Keratinocyte (primary cell): ENCODE data around the gene UCK2. TPM values are rescaled to one million over a fixed set of nuclear protein-coding genes. Genes with fewer than 3 reads are reported as not detected.

Experiments
- DNase-seq: peaks from one replicate; pipeline ENCODE4 v3.0.0-alpha.2; 2011; ENCODE audit warnings: low read depth, missing footprints, low spot score
- FAIRE-seq: peaks from 2 replicates; lab custom pipeline; 2011; peaks lifted over from hg19 to GRCh38; lab: Jason Lieb, UNC
- H2AFZ ChIP-seq: 2 replicates; pipeline ENCODE4 v1.6.0; 2012; ENCODE audit warnings: low read length, control low read depth, inconsistent platforms; ENCODE audit not compliant: control insufficient read depth
- H3K27ac ChIP-seq: 2 replicates; pipeline ENCODE4 v1.5.1; 2011; ENCODE audit warnings: low read length; ENCODE audit not compliant: control insufficient read depth, insufficient read depth
- H3K27me3 ChIP-seq: 3 replicates; pipeline ENCODE4 v1.6.0; 2011; ENCODE audit warnings: low read length; ENCODE audit not compliant: control insufficient read depth, insufficient read depth; ENCODE audit errors: extremely low read depth
- H3K36me3 ChIP-seq, 2 experiments: 2 replicates in 1 of 2; 3 replicates in 1 of 2; pipeline ENCODE4 v1.5.1; 2011; ENCODE audit warnings: low read length in 2 of 2, mild to moderate bottlenecking in 1 of 2; ENCODE audit not compliant: control insufficient read depth in 2 of 2, insufficient read depth in 2 of 2; ENCODE audit errors: extremely low read depth in 1 of 2
- H3K4me1 ChIP-seq: 3 replicates; pipeline ENCODE4 v1.5.1; 2011; ENCODE audit warnings: low read length; ENCODE audit not compliant: control insufficient read depth, insufficient read depth; ENCODE audit errors: extremely low read depth
- H3K4me2 ChIP-seq: 3 replicates; pipeline ENCODE4 v1.6.0; 2011; ENCODE audit warnings: low read depth, low read length; ENCODE audit not compliant: control insufficient read depth, insufficient read depth; ENCODE audit errors: extremely low read depth
- H3K4me3 ChIP-seq, 3 experiments: fragments of 200-600 bp in 1 of 3; sonication (generic) in 1 of 3; 2 replicates in 2 of 3; 3 replicates in 1 of 3; pipeline ENCODE4 v1.5.1; 2011 to 2016; ENCODE audit warnings: low read length in 3 of 3, mild to moderate bottlenecking in 3 of 3, control low read depth in 2 of 3, inconsistent platforms in 1 of 3, low read depth in 1 of 3, mixed read lengths in 1 of 3, mixed run types in 1 of 3, moderate library complexity in 1 of 3; ENCODE audit not compliant: control insufficient read depth in 2 of 3, insufficient read depth in 2 of 3; ENCODE audit errors: extremely low read depth in 1 of 3
- H3K79me2 ChIP-seq: 2 replicates; pipeline ENCODE4 v1.6.0; 2012; ENCODE audit warnings: low read length; ENCODE audit not compliant: control insufficient read depth, insufficient read depth
- H3K9ac ChIP-seq: 3 replicates; pipeline ENCODE4 v1.6.0; 2011; ENCODE audit warnings: low read length; ENCODE audit not compliant: control insufficient read depth, insufficient read depth; ENCODE audit errors: extremely low read depth
- H3K9me1 ChIP-seq: 3 replicates; pipeline ENCODE4 v1.6.0; 2011; ENCODE audit warnings: low read length; ENCODE audit not compliant: control insufficient read depth, insufficient read depth; ENCODE audit errors: extremely low read depth
- H3K9me3 ChIP-seq: 2 replicates; pipeline ENCODE4 v1.5.1; 2012; ENCODE audit warnings: low read depth, low read length; ENCODE audit not compliant: control insufficient read depth
- H4K20me1 ChIP-seq: 3 replicates; pipeline ENCODE4 v1.6.0; 2011; ENCODE audit warnings: low read length; ENCODE audit not compliant: control insufficient read depth, insufficient read depth; ENCODE audit errors: extremely low read depth
- EZH2 ChIP-seq: IDR thresholded peaks from one replicate; pipeline ENCODE4 v1.6.1; 2012; ENCODE audit warnings: inconsistent platforms, mild to moderate bottlenecking, low read length, moderate library complexity
- dilution Hi-C: fragments of 300-500 bp; cut with MboI; formaldehyde crosslinking; loops from one replicate; pipeline ENCODE4 v1.7.0; 2020; ENCODE audit warnings: low sequenced_read_pairs; ENCODE audit not compliant: extremely low pct_ligation_motif_present
- polyA plus RNA-seq, 5 experiments: library from polyadenylated mRNA; depleted of rRNA in 3 of 5; stranded (reverse) in 3 of 5; stranded (forward) in 1 of 5; unstranded in 1 of 5; fragments of >200 nt; gene quantifications; 1 replicate in 1 of 5; 2 replicates in 3 of 5; 3 replicates in 1 of 5; pipeline versions ENCODE4 v1.2.1 to v1.2.3, GENCODE V29; 2011 to 2012; ENCODE audit warnings: missing spikeins in 2 of 5, low read depth in 1 of 5, low replicate concordance in 1 of 5
- TF ChIP-seq, protein P1 (sequence below), 3 experiments: IDR thresholded peaks in 1 of 3; conservative IDR thresholded peaks in 1 of 3; optimal IDR thresholded peaks in 1 of 3; 2 replicates in 2 of 3; 3 replicates in 1 of 3; pipeline versions ENCODE3 to v1.5.1; 2011; ENCODE audit warnings: low read length in 3 of 3, mild to moderate bottlenecking in 3 of 3, moderate library complexity in 2 of 3, control low read depth in 1 of 3, inconsistent platforms in 1 of 3; ENCODE audit not compliant: insufficient read depth in 2 of 3; ENCODE audit errors: extremely low read depth in 1 of 3

The UCK2 gene
- polyA plus RNA-seq, 1 donor (not counting 4 experiments of a cell fraction or from before 2014, with no cell fraction given), result 71.9 TPM

- no peak overlapping the region for H2AFZ ChIP-seq
- H4K20me1 ChIP-seq, result no peaks in the 10 kb centered on the region
- DNase-seq (no peak), FAIRE-seq (no peak)
- H3K4me2 ChIP-seq, result no peak overlapping the region
- H3K36me3 ChIP-seq, result peaks cover 26 to 39% of the 10 kb centered on the region in 2 experiments
- H3K4me3 ChIP-seq, result no peak overlapping the region
- peaks cover 13% of the 10 kb centered on the region for H3K79me2 ChIP-seq
- dilution Hi-C loops, result no loop called here
- H3K9me1 ChIP-seq, result no peaks in the 10 kb centered on the region
- peaks cover 42% of the 10 kb centered on the region for H3K4me1 ChIP-seq
- H3K27me3 ChIP-seq, result no peaks in the 10 kb centered on the region
- H3K9ac ChIP-seq, result no peak overlapping the region
- TF ChIP-seq EZH2, result no peak
- TF ChIP-seq, protein P1, sequence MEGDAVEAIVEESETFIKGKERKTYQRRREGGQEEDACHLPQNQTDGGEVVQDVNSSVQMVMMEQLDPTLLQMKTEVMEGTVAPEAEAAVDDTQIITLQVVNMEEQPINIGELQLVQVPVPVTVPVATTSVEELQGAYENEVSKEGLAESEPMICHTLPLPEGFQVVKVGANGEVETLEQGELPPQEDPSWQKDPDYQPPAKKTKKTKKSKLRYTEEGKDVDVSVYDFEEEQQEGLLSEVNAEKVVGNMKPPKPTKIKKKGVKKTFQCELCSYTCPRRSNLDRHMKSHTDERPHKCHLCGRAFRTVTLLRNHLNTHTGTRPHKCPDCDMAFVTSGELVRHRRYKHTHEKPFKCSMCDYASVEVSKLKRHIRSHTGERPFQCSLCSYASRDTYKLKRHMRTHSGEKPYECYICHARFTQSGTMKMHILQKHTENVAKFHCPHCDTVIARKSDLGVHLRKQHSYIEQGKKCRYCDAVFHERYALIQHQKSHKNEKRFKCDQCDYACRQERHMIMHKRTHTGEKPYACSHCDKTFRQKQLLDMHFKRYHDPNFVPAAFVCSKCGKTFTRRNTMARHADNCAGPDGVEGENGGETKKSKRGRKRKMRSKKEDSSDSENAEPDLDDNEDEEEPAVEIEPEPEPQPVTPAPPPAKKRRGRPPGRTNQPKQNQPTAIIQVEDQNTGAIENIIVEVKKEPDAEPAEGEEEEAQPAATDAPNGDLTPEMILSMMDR (optimal IDR thresholded peaks at IDR 0.05 in 1 of 3, IDR thresholded peaks at IDR 0.05 in 1 of 3, conservative IDR thresholded peaks at IDR 0.05 in 1 of 3; ENCODE audit: extremely low read depth in 1 of 3, insufficient read depth in 2 of 3, low read length in 3 of 3), result no peak
- no peaks in the 10 kb centered on the region for H3K9me3 ChIP-seq
- no peak overlapping the region for H3K27ac ChIP-seq
These were observed 68.0 kb downstream of the UCK2 start for GRCh38 chr1:165895451-165895871.

- Histone ChIP-seq H2AFZ (no peak overlapping the region), H3K9ac (no peak overlapping the region), H3K4me2 (no peak overlapping the region), H3K36me3 (peaks cover 22 to 35% of the 10 kb centered on the region in 2 experiments), H3K9me3 (no peaks in the 10 kb centered on the region), H3K27me3 (no peaks in the 10 kb centered on the region), H3K27ac (no peak overlapping the region), H4K20me1 (no peaks in the 10 kb centered on the region), H3K4me1 (peaks cover 50% of the 10 kb centered on the region), H3K9me1 (no peaks in the 10 kb centered on the region), H3K79me2 (peaks cover 8% of the 10 kb centered on the region), H3K4me3 (no peak overlapping the region)
- dilution Hi-C loops, result no loop called here
- no peak for DNase-seq
- FAIRE-seq, result no peak
- TF ChIP-seq, protein P1 (optimal IDR thresholded peaks at IDR 0.05 in 1 of 3, IDR thresholded peaks at IDR 0.05 in 1 of 3, conservative IDR thresholded peaks at IDR 0.05 in 1 of 3; ENCODE audit: extremely low read depth in 1 of 3, insufficient read depth in 2 of 3, low read length in 3 of 3), result no peak
- no peak for TF ChIP-seq EZH2
These were observed 68.9 kb downstream of the UCK2 start for GRCh38 chr1:165896277-165896676.
